ENCODE data around the gene XPO6.
"Not testable (repeated sequence)": the region's sequence is repeated elsewhere in the genome, so short reads cannot be mapped to it uniquely, and the experiment has no call there.

Gene XPO6

GRCh38 chr16:28145796-28146195 is 66.0 kb downstream of the XPO6 start:
- no peak for DNase-seq

- DNase-seq, result no peak
Measured at GRCh38 chr16:28140788-28141618, 70.8 kb downstream of the XPO6 start.

- DNase-seq, result no peak
Measured at GRCh38 chr16:28139530-28139929, 72.2 kb downstream of the XPO6 start.

GRCh38 chr16:28136751-28137434 is 74.9 kb downstream of the XPO6 start:
- DNase-seq, result no peak

- no peak for DNase-seq
Measured at GRCh38 chr16:28133666-28134065, 78.1 kb downstream of the XPO6 start.

GRCh38 chr16:28131743-28132393 is 79.9 kb downstream of the XPO6 start:
- DNase-seq, result no peak

- no peak for DNase-seq
Measured at GRCh38 chr16:28131181-28131580, 80.6 kb downstream of the XPO6 start.

GRCh38 chr16:28130099-28131088 is 81.4 kb downstream of the XPO6 start:
- DNase-seq, result no peak

- no peak for DNase-seq
Measured at GRCh38 chr16:28126684-28127620, 84.8 kb downstream of the XPO6 start.

GRCh38 chr16:28125592-28125991 is 86.2 kb downstream of the XPO6 start:
- DNase-seq, result no peak

GRCh38 chr16:28121527-28121926 is 90.2 kb downstream of the XPO6 start:
- DNase-seq, result no peak

GRCh38 chr16:28120754-28121153 is 91.0 kb downstream of the XPO6 start:
- DNase-seq, result no peak

GRCh38 chr16:28118637-28119036 is 93.1 kb downstream of the XPO6 start:
- no peak for DNase-seq

GRCh38 chr16:28117168-28117565 is 94.6 kb downstream of the XPO6 start:
- no peak for DNase-seq

GRCh38 chr16:28115866-28116265 is 95.9 kb downstream of the XPO6 start:
- DNase-seq, result not testable (repeated sequence)

- DNase-seq, result no peak
Measured at GRCh38 chr16:28112908-28113307, 98.9 kb downstream of the XPO6 start.

- DNase-seq, result no peak
Measured at GRCh38 chr16:28110977-28111376, 100.8 kb downstream of the XPO6 start.

- DNase-seq, result no peak
Measured at GRCh38 chr16:28110479-28110878, 101.3 kb downstream of the XPO6 start.

GRCh38 chr16:28110074-28110473 is 101.7 kb downstream of the XPO6 start:
- no peak for DNase-seq

- DNase-seq, result no peak
Measured at GRCh38 chr16:28108590-28109247, 103.0 kb downstream of the XPO6 start.

- DNase-seq, result no peak
Measured at GRCh38 chr16:28107232-28107631, 104.5 kb downstream of the XPO6 start.

Data from NCI-H774 (cell line).